Measurements from ENCODE around the gene TRPV4. TPM values are rescaled to one million over a fixed set of nuclear protein-coding genes. Genes with fewer than 3 reads are reported as not detected.
A peak's percentile ranks its signal among the peaks of the same experiment; 100 is the strongest.

The TRPV4 gene
- total and polyA plus RNA-seq, 4 donors: 1.9 to 6.5 (median 2.2) TPM

DNA sequence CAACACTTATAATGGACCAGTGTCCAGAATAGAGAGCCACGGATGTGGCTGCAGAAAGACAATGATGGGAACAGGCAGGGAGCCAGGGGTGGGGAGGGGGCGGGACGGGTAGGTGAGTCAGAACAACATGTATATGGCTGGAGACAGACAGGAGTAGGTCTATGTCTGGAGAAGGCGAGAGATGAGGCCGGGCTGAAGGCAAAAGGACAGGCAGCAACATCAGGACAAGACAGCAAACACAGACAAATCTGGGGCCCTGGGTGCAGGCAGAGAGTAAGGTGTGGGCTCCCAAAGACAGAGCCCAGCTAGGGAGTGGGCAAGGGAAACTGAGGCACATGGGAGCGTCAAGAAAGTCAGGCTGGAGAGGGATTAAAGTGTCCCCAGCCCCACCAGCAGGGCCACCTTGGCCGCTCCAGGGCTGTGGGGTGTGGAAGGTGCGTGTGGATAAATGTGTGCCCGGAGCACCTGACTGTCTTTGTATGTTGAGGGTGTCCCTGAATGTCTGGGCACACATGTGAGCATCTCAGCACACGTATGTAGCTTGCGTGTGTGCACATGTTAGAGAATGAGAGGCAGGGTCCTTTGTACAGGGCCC, 75.4 kb downstream of the TRPV4 start:
- TF ChIP-seq, protein P1, sequence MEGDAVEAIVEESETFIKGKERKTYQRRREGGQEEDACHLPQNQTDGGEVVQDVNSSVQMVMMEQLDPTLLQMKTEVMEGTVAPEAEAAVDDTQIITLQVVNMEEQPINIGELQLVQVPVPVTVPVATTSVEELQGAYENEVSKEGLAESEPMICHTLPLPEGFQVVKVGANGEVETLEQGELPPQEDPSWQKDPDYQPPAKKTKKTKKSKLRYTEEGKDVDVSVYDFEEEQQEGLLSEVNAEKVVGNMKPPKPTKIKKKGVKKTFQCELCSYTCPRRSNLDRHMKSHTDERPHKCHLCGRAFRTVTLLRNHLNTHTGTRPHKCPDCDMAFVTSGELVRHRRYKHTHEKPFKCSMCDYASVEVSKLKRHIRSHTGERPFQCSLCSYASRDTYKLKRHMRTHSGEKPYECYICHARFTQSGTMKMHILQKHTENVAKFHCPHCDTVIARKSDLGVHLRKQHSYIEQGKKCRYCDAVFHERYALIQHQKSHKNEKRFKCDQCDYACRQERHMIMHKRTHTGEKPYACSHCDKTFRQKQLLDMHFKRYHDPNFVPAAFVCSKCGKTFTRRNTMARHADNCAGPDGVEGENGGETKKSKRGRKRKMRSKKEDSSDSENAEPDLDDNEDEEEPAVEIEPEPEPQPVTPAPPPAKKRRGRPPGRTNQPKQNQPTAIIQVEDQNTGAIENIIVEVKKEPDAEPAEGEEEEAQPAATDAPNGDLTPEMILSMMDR (IDR thresholded peaks at IDR 0.05; ENCODE audit: control extremely low read depth, extremely low read depth): no peak
- ATAC-seq (ENCODE audit: insufficient read depth, low FRiP score): no peak
- DNase-seq: peak in 1 of 3 donors; percentile 6
- Histone ChIP-seq H3K4me3 (no peak overlapping the region), H3K27ac (ENCODE audit: low read depth in 1 of 2, low read length in 1 of 2) (no peak overlapping the region), H3K27me3 (ENCODE audit: control insufficient read depth in 3 of 3, insufficient read depth in 3 of 3, low read length in 2 of 3) (no peaks in the 10 kb centered on the region), H3K4me1 (ENCODE audit: control insufficient read depth in 5 of 5, insufficient read depth in 5 of 5, low read length in 5 of 5) (peaks cover 0 to 25% (median 20%) of the 10 kb centered on the region in 5 donors), H3K36me3 (ENCODE audit: control insufficient read depth in 4 of 4, insufficient read depth in 4 of 4, low read length in 4 of 4) (no peaks in the 10 kb centered on the region), H3K9me3 (ENCODE audit: control insufficient read depth in 4 of 4, insufficient read depth in 3 of 4, low read length in 3 of 4) (no peaks in the 10 kb centered on the region), H3K9ac (ENCODE audit: insufficient read depth in 1 of 2, low read length in 2 of 2) (no peak overlapping the region)
- whole genome bisulfite sequencing, 2 donors: 93 to 94% methylated on average over 11 of the region's 11 CpGs

- TF ChIP-seq, protein P1 (IDR thresholded peaks at IDR 0.05; ENCODE audit: control extremely low read depth, extremely low read depth): no peak
- peaks cover 0 to 23% (median 20%) of the 10 kb centered on the region in 5 donors for H3K4me1 ChIP-seq (ENCODE audit: control insufficient read depth in 5 of 5, insufficient read depth in 5 of 5, low read length in 5 of 5)
- no peaks in the 10 kb centered on the region for H3K9me3 ChIP-seq (ENCODE audit: control insufficient read depth in 4 of 4, insufficient read depth in 3 of 4, low read length in 3 of 4)
- no peaks in the 10 kb centered on the region for H3K27me3 ChIP-seq (ENCODE audit: control insufficient read depth in 3 of 3, insufficient read depth in 3 of 3, low read length in 2 of 3)
- no peak overlapping the region for H3K27ac ChIP-seq (ENCODE audit: low read depth in 1 of 2, low read length in 1 of 2)
- WGBS, 2 donors: 94 to 97% methylated on average over 1 of the region's 1 CpG
- no peak for DNase-seq
- H3K36me3 ChIP-seq (ENCODE audit: control insufficient read depth in 4 of 4, insufficient read depth in 4 of 4, low read length in 4 of 4): no peaks in the 10 kb centered on the region
- ATAC-seq (ENCODE audit: insufficient read depth, low FRiP score): no peak
- H3K4me3 ChIP-seq: no peak overlapping the region
- H3K9ac ChIP-seq (ENCODE audit: insufficient read depth in 1 of 2, low read length in 2 of 2): no peak overlapping the region
Measured at GRCh38 chr12:109756457-109756856, 76.7 kb downstream of the TRPV4 start.

- no peaks in the 10 kb centered on the region for H3K36me3 ChIP-seq (ENCODE audit: control insufficient read depth in 4 of 4, insufficient read depth in 4 of 4, low read length in 4 of 4)
- H3K4me1 ChIP-seq (ENCODE audit: control insufficient read depth in 5 of 5, insufficient read depth in 5 of 5, low read length in 5 of 5): peaks cover 0 to 7% (median 2%) of the 10 kb centered on the region in 5 donors
- H3K27me3 ChIP-seq (ENCODE audit: control insufficient read depth in 3 of 3, insufficient read depth in 3 of 3, low read length in 2 of 3): no peaks in the 10 kb centered on the region
- ATAC-seq (ENCODE audit: insufficient read depth, low FRiP score): no peak
- no peak overlapping the region for H3K4me3 ChIP-seq
- 25 to 29% methylated on average over 2 of the region's 2 CpGs for WGBS, 2 donors
- TF ChIP-seq, protein P1 (IDR thresholded peaks at IDR 0.05; ENCODE audit: control extremely low read depth, extremely low read depth): no peak
- H3K9me3 ChIP-seq (ENCODE audit: control insufficient read depth in 4 of 4, insufficient read depth in 3 of 4, low read length in 3 of 4): no peaks in the 10 kb centered on the region
- H3K27ac ChIP-seq (ENCODE audit: low read depth in 1 of 2, low read length in 1 of 2): no peak overlapping the region
- no peak overlapping the region for H3K9ac ChIP-seq (ENCODE audit: insufficient read depth in 1 of 2, low read length in 2 of 2)
- DNase-seq: no peak
Measured at GRCh38 chr12:109753959-109754358, 79.2 kb downstream of the TRPV4 start.

- no peak overlapping the region for H3K4me3 ChIP-seq
- peaks cover 0 to 7% (median 0%) of the 10 kb centered on the region in 5 donors for H3K4me1 ChIP-seq (ENCODE audit: control insufficient read depth in 5 of 5, insufficient read depth in 5 of 5, low read length in 5 of 5)
- no peaks in the 10 kb centered on the region for H3K36me3 ChIP-seq (ENCODE audit: control insufficient read depth in 4 of 4, insufficient read depth in 4 of 4, low read length in 4 of 4)
- no peak overlapping the region for H3K9ac ChIP-seq (ENCODE audit: insufficient read depth in 1 of 2, low read length in 2 of 2)
- no peaks in the 10 kb centered on the region for H3K27me3 ChIP-seq (ENCODE audit: control insufficient read depth in 3 of 3, insufficient read depth in 3 of 3, low read length in 2 of 3)
- ATAC-seq (ENCODE audit: insufficient read depth, low FRiP score) (no peak), DNase-seq (peak in 1 of 3 donors; percentile 7)
- WGBS, 2 donors: 73 to 92% methylated on average over 5 of the region's 5 CpGs
- H3K9me3 ChIP-seq (ENCODE audit: control insufficient read depth in 4 of 4, insufficient read depth in 3 of 4, low read length in 3 of 4): no peaks in the 10 kb centered on the region
- TF ChIP-seq, protein P1 (IDR thresholded peaks at IDR 0.05; ENCODE audit: control extremely low read depth, extremely low read depth): no peak
- H3K27ac ChIP-seq (ENCODE audit: low read depth in 1 of 2, low read length in 1 of 2): peak overlapping the region in 1 of 2 donors; percentile 55
Measured at GRCh38 chr12:109753054-109753401, 80.2 kb downstream of the TRPV4 start.

Data from lung (tissue), 12 donors.